HG03280 (cell line): ENCODE results near the gene RGS14.
A peak's percentile ranks its signal among the peaks of the same experiment; 100 is the strongest.

ENCODE experiments used
- ATAC-seq: cut with Tn5 transposase; IDR thresholded peaks from one replicate; pipeline ENCODE4 v1.9.1; 2021; ENCODE audit warnings: mild to moderate bottlenecking, moderate library complexity; ENCODE audit not compliant: unreplicated experiment

RGS14 gene, protein sequence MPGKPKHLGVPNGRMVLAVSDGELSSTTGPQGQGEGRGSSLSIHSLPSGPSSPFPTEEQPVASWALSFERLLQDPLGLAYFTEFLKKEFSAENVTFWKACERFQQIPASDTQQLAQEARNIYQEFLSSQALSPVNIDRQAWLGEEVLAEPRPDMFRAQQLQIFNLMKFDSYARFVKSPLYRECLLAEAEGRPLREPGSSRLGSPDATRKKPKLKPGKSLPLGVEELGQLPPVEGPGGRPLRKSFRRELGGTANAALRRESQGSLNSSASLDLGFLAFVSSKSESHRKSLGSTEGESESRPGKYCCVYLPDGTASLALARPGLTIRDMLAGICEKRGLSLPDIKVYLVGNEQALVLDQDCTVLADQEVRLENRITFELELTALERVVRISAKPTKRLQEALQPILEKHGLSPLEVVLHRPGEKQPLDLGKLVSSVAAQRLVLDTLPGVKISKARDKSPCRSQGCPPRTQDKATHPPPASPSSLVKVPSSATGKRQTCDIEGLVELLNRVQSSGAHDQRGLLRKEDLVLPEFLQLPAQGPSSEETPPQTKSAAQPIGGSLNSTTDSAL

DNA sequence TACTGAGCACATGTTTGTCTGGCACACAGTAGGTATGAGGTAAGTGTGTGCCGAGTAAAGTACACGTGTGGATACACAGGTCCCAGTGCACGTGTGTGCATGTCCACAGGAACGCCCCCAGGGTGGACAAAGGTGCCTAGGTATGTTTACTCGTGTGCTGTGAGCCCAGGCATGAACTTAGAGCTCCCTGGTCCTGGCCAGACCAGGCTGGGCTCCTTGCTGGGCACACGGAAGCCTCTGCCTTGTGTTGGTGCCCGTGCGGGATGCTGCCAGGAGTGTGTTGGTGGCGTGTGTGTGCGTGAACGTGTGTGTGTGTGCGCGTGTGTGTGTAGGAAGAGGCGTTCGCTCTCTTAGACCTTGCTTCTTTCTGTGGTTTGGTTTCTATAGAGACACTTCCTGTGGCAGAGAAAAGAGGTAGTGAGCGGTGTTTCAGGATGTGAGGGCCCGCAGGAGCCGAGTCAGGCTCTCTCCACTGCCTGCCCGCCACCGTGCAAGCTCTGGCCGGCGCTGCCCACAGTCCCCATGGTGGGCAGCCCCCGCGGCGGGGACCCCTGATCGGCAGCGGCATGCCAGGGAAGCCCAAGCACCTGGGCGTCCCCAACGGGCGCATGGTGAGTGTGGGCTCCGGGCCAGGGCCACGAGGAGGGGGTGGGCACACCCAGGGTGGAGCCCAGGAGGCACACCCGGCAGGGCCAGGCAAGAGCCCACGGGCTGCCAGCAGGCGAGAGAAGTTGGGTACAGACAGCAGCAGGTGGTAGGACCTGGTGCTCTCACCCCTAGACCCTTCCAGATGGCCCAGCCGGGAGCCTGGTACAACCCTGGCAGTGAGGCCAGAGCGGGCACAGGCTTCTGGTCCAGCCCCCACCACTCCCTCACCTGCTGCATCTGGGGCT is at the start of gene RGS14:
Gene RGS14 (plus strand): TSS at position 466 of the 893 bp plus-strand sequence. CDS start 101 bp downstream, at position 567.
- ATAC-seq, result peak; percentile 90

DNA sequence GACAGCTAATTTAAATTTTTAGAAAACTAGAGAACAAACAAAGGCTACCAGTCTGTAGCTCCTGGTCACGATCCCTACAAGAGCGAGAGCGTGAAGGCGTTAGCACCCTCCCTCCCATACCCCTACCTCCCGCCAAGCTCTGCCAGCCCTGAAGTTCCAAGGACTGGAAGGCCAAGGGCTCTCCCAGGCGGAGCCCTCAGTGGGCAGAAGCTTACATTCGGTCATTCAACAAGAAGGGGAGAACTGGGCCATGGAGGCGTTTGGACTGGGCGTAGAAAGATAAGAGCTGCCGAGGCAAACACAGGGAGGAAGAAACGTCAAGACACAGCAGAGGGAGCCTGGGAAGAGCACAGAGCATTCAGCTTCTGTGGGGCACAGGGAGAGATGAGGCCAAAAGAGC is 49.0 kb upstream of the RGS14 start:
- ATAC-seq, result no peak

DNA sequence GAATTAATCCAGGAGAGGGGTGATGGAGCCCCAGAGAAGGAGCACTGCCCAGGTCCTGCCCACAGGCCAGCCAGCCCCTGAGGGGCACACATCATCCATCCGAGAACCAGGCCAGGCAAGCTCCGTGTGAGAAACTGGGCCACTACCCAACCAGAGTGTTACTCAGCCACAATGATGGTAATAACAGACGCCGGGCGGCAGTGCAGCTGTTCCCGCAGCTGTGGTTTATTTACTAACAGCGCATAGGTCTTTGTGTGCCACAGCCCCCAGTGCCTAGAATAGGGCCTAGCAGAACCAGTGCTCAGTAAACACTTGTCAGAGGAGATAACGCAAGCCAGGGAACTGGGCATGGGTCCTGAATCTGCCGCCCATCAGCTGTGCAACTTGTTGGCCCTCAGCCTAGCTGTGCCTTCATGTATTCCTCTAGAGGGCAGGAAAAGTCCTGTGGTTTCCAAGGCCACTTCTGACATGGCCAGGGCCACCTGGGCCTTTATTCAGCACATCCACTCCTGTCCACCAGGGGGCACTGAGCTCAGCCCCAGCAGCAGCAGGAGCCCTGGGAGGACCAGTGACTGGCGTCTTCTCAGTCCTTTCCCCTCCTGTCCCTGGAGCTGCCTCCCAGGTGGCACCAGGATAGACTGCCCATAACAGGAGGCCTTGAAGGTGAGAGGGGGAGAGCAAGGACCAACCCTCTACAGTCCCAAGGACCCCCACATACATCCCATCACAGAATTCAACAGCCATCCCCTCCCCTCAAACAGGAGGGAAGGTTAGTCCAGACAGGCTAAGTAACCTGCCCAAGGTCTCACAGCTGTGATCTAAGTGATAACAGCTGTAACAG is 48.2 kb upstream of the RGS14 start:
- no peak for ATAC-seq

DNA sequence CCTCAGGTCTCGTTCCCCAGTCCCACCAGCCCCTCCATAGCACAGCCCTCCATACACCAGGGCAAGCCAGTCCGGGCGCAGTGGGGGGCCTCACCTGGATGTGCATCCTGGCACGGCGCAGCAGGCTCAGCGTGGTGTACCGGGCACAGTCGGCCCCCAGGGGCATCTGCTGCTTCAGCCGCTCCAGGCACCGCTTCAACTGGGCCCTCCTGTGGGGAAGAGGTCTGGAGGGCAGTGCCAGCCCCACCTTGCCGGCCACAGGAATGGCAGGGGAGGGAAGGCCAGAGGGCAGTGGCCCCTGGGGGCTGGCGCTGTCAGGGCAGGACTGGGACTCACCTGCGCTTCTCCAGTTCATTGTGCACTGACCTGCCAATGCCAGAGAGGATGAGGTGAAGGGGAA is 47.4 kb upstream of the RGS14 start:
- ATAC-seq, result no peak

DNA sequence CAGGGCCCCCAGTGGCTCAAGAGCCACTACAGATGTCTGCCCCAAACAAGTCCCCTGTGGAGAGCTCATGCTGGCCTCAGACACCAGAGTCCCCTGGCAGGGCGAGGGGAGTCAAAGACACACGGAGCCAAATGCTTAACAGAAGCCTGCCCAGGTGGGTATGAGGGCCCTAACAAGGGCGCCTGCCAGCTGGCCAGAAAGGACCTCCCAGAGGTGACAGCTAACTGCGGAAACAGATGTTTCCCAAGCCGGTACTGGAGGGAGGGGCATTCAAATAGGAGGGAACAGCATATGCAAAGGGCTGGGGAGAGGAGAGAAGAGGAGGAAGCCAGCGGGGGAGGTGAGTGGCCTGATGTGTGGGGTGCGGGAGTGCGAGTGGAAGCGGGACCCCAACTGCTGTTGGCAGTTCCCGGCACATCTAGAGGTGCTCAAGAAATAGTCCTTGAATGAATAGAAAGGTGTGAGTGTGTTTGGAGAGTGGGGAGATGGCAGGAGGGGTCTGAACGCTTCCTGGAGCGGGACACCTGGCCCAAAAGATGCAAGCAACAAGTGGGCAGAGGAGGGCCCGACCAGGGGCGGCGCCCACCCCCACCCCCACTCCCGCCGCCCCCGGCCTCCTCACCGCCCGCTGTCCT is 46.9 kb upstream of the RGS14 start:
- no peak for ATAC-seq

DNA sequence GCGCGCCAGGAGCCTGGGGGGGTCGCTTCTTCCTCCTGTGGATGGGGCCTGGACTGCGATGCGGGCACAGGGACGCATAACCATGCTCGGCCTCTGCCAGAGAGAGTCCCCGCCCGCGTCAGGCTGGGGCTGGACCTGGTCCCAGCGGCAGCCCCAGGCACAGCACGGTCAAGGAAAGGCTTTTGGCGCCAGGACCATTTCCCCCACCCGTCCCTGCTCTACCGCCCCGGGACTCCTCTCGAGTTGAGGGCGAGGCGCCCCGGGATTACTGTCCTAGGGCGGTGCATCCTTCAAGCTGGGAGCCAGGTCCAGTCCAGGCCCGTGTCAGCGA is 46.4 kb upstream of the RGS14 start:
- peak; percentile 1 for ATAC-seq

DNA sequence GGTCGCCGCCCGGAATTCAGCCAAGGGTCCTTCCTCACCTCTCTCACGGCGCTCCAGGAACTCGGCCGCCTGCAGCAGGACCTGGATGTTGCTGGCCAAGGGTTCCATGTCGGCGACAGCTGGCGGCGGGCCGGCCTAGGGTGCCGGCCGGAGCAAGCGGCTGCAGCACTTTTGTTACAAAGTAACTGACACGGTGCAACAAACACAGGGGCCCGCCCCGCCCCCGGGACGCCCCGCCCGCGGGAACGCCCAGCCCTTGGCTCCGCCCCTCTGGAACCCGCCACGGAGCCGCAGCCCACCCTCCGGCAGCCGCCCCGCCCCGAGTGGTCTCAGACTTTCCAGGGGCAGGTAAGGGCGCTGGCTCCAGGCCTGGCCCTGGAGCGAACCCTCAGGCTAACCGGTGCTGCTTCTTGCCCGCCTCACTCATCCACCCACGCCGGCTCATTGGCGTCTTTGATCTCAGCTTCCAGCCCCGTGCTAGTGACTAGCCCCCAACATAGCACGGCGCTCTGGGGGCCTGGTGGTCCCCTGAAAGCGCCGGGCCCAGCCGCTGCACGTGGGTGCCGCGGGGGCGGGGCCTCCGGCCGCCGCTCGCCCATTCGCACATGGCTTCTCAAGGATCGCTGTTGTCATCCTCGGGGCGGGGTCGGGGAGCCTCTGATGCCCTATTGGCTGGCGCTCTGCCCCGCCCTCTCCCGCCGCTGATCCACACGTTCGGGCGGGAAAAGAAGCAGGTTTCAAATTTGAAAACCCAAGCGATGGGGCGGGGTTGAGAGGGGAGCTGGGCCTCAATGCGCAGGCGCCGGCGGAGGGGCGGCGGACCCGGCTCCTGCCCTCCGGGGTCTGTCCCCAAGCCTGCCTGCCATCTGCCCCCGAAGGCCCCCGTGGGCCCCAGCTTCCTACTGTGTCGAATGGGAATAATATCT is 45.7 kb upstream of the RGS14 start, which contains the start of gene MXD3:
Gene MXD3 (minus strand): TSS at position 176 of the 926 bp plus-strand sequence. CDS start 68 bp downstream, at position 108.
- peak; percentile 81 for ATAC-seq

DNA sequence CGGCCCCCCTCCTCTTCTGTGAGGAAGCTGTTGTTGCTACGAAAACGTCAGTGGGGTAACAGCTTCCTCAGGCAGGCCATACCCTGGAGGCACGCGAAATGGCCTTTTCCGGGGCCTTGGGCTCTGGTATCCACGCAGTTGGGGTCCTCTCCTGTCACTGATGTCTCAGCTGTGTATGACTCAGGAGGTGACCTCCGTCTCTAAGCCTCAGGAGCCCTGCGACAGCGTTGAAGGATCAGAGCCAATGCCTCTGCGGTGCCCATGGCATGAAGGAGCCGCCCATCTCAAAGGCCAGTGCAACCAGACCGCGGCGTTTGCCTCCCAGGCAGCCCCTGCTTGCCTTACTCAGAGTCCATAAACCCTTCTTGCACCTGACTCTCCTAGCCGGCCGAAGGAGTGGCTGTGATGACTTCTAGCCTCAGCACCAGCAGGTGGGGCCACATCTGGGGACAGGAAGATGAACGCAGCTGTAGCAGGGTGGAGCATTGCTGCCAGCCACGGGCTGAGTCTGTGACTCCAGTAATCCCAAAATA is 45.0 kb upstream of the RGS14 start:
- peak; percentile 32 for ATAC-seq

DNA sequence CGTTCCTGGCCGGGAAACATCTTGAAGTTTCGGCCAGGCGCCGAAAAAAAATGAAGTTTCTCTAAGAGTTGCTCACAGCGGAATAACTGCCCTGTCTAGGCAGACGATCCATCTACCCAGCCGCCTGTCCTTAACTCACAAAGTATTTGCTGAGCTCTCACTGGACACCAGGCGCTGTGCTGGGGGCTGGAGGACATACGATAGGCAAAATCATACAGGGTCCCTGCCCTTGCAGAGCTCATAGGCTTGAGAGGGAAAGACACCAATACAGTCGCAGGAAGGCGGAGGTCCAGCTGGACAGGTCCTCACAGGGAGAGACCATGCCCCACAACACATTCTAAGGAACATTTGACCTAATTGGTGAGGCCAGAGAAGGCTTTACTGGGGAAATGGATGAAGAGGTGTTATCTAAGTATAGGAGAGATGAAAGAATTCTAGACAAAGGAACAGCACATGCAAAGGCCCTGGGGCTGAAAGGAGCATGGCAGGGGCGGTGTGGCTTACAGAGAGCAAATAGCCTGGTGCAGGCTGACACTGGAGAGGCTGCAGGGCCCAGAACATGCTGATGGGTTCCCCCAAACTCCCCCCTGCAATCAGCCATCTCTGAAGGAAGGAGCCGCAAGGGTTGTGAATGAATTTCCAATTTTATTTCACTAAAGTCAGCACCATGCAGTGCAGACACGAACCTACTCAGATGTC is 44.0 kb upstream of the RGS14 start:
- ATAC-seq, result no peak

DNA sequence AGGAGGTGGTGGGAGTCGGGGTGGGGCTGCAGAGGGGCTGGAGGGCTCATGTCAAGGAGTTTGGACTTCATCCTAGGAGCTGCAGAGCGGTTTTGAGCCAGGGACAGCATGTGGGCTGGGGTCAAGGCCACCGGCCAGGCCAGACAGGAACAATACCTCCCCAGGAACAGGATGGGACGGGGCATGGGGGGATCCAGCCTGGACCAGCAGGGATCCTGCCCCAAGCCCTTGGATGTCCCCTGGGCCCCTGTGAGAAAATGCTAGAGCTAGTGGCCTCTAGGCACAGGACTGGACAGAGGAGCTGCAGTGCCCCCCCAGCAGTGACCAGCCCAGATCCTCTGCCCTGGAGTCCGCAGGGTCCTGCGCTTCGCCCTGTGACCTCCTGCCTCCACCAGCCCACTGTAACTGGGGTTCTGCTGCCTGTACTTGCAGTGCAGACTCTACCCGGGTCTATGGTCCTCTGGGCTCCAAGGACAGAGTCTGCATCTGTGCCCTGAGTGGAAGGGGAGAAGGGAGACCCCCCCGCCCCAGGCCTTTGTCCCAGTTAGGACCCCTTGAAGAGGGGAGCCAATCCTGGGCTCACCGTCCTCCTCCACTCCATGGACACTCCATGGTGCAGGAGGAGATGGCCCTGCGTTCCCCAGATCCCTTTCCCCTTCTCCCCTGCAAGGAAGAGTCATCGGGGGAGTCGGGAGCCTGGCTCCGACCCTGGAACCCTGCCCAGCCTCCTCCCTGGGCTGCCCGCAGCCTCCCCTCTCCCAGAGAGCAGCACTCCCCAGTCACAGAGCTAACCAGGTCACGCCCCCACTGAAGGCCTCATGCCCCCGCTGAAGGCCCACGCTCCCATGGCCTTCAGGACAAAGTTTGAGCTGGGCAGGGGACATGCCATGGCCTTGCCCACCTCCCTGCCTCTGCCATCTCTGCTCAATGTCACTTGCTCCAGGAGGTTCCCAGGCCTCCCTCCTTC is 43.1 kb upstream of the RGS14 start:
- ATAC-seq, result no peak

DNA sequence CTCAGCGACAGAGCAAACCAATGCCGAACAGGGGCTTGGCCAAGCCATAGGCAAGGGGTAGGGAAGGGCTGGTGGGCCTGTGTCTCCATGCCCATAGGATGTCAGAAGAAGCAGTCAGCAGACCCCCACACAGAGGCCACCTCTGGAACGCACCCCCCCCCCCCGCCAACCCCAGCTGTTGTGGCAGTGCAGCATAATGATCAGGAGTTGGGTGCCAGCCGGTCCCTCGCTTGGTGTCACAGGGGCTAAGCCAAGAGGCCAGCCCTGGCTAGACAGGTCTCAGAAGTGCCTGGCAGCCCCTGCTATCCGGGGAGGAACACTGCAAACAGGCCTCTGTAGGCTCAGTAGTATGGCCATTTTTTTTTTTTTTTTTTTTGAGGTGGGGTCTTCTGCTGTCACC is 42.3 kb upstream of the RGS14 start:
- no peak for ATAC-seq

DNA sequence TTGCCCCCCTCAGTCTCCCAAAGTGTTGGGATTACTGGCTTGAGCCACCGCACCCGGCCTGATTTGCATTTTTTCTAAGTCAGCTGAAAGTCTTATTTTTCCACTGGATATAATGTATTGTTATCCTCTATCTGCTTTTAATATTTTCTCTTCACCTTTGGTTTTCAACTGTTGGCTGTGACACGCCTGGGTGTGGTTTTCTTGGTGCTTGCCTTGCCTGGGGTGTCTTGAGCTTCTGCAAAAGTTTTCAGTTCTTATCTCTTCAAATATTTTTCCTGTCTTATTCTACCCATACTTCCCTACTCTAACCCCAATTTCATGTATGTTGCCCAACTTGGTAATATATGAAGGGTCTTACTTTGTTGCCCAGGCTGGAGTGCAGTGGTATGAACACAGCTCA is 41.7 kb upstream of the RGS14 start:
- ATAC-seq, result no peak

DNA sequence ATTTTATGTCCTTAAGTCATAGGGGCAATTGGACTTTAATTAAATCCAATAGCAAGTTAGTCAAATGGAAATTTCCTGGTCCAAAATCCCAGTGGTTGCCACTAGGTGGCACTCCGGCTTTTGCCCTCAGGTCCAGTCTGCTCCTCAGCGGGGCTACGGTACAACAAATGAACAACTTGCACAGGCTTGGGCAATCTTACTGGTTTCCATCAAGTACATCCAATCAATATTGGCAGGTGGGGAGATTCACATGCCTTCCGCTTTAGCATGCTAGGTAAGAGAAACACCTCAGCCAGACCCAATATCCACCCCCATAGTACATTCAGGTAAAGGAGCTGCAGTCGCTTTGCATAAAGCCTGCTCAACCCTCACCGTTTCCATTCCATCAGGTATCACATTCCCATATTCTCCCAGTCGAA is 39.8 kb upstream of the RGS14 start:
- ATAC-seq, result no peak

DNA sequence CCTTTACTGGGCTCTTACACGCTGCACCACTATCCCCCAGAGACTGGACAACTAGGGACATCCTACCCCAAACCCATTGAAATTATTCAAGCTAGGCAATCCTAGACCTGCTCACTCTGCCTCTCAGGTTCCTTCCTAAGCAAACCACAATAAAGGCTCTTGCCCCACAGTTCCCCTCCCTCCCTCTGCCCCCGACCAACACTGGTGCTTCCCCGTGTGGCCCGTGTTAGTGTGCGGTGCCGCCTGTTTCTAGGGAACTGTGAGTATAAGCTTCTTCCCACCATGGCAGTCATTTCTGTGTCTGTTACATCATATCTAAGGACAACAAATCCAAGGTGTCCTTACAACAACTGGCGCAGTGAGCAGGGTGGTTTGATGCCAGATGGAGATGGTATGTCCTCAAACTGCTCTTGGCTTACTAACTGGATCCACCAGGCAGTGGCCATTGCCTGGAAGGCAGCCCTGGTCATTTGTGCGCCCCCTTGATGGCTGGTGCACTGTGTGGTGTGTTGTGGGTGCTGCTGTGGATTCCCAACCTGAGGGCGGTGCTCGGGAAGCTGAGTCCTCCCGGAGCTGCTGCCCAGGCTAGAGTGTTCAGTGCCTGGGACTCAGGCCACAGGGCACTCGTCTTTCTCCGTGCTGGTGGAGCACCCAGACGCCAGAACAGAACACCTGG is 37.7 kb upstream of the RGS14 start:
- no peak for ATAC-seq

DNA sequence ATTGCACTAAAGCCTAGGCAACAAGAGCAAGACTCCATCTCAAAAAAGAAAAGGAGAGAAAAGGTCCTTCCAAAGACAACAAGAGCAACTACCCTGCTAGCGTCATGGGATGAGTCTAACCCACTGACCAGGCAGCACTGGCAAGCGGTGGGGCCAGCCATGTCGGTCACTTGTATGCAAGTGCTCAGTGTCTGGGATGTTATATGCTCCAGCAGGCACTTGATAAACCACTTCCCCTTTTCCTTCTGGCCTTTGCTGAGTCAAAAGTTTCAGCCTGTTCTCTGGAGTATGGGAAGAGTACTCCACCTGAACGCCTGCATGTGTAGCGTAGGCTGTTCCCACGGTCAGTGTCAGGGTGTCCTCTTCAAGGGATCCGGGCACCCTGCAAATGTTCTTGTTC is 36.8 kb upstream of the RGS14 start:
- no peak for ATAC-seq

DNA sequence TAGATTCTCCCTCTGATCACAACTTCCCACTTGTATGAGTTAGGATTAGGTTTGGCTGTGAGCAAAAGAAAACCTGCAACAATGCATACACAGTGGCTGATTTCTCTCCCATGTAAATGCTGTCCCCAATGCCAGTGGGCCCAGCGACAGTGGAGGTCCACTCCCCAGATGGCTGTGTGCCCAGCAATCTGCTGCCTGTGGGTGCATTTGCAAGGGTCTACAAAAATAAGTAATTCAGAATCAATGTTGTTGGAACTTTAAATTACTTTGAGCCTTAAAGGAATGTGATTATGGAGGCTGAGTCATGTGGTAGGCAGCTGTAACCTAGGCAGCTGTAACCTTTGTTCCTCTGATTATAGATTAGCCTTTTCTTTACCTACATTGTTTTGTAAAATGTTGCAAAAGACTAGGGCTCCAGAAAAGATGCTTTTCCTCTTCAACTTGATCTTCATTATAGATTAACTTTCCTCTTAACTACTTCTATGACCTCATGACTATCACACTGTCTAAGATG is 31.8 kb upstream of the RGS14 start:
- no peak for ATAC-seq
